NCI-H1417 treated with DMSO at 0.1 percent for 48 hours (cell line): Measurements from ENCODE around the gene FIZ1.
"Not testable (repeated sequence)": the region's sequence is repeated elsewhere in the genome, so short reads cannot be mapped to it uniquely, and the experiment has no call there.

Source experiments
- DNase-seq: peaks from one replicate; lab custom pipeline; 2025; lab: John Stamatoyannopoulos, UW

Gene FIZ1

DNA sequence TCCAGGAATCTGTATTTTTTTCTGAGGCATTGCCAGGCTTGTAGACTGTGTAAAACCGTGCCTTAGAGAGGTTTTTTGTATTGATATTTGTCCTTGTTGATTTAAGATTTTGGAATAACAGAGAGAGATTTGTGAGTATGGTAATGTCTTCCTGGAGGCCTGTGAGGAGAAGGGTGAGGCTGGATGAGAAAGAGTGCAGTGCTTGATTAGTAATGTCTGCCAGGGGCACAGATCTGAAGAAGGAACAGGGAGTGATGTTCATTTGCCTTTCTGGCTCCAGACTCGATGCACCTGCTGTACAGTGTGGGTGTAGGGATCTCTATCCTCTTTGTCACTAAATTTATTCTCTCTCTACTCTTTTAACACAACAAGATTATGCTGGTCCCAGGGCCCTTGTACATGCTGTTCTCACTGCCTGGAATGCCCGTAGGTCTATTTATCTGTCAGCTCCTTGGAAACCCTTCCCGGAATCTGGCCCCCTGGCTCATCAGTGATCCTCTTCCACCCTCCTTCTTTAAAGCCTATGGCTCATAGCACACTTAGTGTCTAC lies 4.2 kb downstream of the FIZ1 start:
- no peak for DNase-seq

DNA sequence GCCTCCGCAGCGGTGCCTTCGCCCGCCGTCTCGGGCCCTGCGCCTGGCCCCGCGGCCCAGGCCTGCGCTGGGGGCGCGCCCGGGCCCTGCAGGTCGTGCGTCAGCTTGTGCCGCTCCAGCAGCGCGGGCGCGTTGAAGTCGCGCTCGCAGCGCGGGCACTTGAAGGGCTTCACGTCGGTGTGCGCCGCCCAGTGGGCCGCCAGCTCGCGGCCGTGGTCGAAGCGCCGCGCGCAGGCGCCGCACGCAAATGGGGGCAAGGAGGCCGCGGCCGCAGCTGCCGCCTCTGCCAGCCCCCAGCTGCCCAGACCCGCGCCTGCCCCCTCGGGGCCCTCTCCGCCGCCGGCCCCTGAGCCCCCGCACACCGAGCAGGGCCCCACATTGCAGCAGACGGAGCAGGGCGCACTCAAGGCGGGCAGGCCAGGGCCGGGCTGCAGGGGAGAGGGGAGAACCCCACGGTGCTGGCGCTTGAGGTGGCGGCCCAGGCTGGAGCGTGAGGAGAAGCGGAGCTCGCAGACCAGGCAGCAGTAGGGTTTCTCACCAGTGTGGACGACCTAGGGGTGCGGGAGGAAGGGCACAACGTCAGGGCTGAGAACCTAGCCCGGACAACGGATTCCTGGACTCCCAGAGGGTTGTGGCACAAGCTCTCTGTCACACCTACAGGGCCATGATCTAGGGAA lies 6.1 kb downstream of the FIZ1 start:
- DNase-seq, result no peak

DNA sequence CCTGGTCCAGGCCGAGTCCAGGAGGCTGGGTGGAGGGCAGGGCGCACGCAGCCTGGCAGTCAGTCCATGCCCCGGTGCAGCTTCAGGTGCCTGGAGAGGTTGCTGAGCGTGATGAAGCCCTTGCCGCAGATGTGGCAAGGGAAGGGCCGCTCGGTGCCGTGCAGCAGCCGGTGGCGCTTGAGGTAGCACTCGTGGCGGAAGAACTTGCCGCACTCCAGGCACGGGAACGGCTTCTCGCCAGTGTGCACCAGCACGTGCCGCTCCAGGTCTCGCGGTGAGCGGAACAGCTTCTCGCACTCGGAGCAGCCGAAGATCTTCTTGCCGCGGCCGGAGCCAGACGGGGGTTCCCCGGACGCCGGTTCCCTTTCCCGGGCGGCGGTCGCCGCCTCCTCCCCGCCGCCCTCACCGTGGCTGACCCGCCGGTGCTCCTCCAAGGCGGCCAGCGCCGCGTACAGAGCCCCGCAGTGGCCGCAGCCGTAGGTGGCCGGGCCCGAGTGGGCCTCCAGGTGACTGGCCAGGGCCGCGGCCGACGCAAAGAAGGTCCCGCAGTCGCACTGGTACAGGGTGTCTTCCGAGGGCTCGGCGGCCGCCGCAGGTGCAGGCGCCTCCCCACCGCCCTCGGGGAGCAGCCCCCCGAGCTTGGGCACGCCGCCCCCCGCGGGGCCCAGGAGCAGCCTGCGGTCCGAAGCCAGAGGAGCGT lies 6.8 kb downstream of the FIZ1 start:
- no peak for DNase-seq

DNA sequence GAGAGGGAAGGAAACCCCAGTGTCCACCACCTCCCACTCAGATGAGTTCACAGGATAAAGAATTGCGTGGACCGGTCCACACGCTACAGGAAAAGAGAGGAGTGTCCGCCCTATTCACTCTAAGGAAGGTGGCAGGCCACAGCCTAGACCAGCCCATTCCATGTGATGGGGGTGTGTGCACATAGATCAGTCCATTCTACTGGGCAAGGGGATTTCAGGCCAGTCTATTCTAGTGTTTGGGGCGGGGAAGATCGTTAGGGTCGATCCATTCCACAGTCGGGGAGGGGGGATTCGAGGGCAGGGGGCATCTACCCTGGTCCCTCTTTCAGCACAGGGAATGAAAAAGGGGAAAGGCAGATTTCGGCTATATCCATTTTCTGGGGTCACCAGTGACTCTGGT lies 7.8 kb downstream of the FIZ1 start:
- DNase-seq, result no peak

DNA sequence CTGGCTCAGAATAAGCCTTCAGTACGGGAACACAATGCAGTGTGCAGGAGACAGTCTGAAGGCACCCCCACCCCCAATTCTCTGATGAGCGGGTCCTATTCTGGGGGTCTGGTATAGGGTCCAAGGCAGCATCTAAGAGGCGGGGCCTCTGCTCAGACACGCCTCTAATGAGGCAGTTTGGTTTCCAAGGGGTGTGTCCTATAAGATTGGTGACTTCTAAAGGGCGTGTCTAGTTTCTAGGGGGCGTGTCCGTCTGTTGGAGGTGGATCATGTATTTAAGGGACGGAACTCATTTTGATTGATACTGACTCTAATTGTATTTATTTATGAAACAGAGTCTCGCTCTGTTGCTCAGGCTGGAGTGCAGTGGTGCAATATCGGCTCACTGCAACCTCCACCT lies 8.7 kb downstream of the FIZ1 start:
- no peak for DNase-seq

DNA sequence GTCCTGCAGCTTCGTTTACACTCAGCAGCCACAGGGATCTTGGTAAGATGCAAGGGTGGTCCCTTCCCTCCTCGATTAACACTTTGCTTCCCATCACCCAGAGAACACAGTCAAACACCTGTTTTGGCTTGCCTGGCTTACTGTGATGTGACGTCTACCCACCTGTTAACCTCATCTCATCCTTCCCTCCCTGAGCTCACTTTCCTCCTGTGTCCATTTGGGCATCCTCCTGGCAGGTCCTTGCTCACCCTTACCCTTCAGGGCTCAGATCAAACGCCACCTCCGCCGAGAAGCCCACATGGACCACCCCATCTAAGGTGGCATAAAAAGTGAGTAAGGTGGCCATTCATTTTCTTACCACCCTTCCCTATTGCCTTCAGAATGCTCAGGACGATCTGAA lies 9.2 kb downstream of the FIZ1 start:
- no peak for DNase-seq

DNA sequence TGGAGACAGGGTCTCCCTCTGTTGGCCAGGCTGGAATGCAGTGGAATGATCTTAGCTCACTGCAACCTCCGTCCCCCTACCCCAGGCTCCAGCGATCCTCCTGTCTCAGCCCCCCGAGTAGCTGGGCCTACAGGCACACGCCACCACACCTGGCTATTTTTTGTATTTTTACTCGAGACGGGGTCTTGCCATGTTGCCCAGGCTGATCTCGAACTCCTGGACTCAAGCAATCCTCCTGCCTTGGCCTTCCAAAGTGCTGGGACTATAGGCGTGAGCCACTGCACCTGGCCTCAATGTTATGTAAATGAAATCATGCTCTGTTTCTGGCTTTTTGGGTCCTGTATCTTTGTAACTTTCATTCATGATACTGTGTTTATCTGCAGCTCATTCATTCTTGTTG lies 10.6 kb downstream of the FIZ1 start:
- DNase-seq, result no peak

DNA sequence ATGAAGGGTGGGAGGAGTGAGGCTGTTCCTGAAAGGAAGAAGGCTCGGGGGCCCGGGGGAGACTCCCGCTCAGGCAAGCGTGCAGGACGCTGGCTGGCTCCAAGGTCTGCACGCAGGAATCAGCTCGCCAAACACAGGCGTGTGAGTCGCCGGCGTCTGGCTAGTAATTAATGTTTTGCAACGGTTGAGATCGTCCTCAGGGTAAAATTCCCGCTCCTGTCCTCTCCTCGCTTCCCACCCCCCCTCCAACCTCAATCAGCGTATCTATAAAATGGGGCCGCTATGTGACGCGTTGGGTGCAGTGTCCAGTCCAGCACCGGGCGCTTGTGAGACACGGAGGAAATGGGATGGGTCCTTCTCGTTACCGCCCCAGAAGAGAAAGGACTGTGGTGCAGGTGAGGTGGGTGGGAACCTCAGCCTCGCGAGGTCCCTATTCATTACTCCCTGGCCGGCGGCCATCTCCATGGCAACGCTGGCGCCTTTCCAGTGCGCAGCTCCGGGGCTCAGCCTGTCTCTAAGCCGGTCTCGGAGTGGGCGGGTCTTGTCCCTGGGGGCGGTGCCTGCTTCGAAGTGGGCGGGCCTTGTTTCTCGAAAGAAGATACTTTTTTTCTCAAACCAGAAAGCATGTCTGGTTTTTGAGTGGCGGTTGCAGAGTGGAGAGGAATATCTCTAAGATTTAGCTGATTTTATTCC lies 12.2 kb downstream of the FIZ1 start:
- DNase-seq, result peak; percentile 82

DNA sequence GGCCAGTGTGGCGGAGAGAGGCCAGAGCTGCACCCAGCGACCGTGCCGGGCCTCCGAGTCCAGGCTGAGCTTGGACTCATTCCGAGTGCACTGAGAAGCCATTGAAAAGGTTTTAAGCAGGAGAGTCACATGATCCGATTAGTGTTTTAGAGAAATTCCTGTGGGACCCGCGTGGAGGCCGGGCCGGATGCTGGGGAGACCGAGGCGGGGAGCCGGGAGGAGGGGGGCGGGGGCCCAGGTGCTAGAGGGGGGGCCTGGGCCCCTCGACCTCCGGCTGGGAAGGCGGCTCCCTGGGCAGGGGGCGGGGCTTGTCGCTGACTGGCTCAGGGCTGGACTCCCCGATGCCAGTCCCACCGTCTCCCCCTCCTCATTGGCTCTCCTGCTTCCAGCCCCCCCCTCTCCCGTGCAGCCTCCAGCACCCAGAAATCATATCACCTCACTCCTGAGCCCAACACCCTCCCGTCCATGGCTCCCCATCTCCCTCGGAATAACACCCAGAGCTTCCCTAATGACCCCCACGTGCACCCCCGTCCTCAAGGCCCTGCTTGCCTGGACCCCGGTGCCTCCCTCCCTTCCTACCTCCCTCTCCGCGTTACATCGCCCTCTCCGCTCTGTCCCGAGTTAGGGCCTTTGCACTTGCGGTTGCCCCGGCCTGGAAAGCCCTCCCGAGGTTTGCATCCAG lies 13.5 kb downstream of the FIZ1 start:
- DNase-seq, result no peak

DNA sequence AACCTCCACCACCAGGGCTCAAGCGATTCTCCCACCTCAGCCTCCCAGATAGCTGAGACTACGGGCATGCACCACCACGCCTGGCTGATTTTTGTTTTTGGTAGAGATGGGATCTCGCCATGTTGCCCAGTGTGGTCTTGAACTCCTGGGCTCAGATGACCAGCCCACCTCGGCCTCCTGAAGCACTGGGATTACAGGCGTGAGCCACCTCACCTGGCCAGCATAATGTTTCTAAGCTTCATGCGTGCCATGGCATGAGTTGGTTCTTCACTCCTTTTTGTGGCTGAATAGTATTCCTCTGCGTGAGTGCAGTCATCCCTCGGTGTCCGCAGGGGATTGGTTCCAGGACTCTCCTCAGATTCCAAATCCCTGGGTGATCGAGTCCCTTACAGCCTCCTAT lies 14.4 kb downstream of the FIZ1 start:
- no peak for DNase-seq

DNA sequence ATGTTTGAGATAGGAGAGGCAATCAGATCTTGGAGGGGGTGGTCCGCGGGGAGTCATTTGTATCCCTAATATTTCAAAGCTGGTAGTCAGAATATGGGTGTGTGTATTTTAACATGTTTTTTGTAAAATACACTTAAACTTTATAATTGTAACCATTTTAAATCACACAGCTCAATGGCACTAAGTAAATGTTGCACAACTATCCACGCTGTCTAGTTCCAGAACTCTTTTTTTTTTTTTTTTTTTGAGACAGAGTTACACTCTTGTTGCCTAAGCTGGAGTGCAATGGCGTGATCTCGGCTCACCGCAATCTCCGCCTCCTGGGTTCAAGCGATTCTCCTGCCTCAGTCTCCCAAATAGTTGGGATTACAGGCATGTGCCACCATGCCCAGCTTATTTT lies 15.4 kb downstream of the FIZ1 start:
- DNase-seq, result not testable (repeated sequence)

DNA sequence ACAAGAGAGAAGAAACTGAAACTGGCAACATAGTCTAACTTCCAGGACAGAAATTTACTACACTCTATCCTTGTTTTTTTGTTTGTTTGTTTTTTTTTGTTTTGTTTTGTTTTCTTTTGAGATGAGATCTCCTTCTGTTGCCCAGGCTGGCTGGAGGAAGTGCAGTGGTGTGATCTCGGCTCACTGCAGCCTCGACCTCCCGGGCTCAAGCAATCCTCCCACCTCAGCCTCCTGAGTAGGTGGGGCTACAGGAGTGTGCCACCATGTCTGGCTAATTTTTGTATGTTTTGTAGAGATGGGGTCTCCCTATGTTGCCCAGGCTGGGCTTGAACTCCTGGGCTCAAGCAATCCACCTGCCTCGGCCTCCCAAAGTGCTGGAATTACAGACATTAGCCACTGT lies 17.0 kb downstream of the FIZ1 start:
- DNase-seq, result not testable (repeated sequence)

DNA sequence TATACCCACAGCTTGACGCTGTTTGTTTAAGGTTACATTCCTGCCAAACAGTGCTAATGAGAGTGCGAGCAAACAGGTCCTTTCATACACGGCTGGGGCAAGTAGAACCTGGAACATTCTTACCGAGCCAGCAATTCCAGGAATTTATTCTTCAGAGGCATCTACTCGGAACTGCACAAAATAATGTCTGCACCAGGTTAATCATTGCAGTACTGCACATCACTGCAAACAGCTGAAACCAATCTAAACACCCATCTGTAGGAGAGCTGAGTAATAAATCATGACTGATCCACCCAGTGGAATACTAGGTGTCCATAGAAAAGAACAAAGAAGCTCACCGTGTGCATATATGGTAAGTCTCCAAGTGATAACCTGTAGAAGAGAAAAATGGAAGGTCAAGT lies 17.5 kb downstream of the FIZ1 start:
- DNase-seq, result no peak

DNA sequence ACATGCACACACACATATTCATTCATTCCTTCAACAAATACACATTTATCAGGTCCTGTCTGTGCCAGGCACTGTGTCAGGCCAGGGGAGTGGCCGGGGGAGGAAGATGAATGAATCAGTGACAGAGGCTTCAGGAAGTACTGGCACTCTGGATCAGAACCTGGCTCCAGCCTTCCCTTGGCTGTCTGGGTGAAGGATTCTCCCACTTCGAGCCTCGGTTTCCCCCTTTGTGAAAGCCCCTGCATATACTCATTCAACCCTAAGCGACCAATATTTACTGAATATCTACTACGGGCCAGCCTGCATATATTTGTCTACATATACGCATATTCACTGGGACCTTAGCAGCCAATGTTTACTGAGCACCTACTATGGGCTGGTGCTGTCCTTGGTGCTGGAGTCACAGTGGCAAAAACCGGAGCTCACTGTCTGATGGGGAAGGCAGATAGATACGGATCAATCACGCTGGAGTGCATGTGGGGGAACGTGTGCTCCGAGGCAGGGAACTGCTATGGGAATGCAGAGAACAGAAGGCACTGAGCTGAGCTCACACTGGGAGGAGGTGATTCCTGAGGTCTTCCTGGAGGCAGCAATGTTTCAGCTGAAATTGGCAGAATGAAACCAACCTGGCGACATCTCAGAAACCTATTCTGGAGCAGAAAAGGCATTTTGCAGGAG lies 18.0 kb downstream of the FIZ1 start:
- DNase-seq, result no peak

DNA sequence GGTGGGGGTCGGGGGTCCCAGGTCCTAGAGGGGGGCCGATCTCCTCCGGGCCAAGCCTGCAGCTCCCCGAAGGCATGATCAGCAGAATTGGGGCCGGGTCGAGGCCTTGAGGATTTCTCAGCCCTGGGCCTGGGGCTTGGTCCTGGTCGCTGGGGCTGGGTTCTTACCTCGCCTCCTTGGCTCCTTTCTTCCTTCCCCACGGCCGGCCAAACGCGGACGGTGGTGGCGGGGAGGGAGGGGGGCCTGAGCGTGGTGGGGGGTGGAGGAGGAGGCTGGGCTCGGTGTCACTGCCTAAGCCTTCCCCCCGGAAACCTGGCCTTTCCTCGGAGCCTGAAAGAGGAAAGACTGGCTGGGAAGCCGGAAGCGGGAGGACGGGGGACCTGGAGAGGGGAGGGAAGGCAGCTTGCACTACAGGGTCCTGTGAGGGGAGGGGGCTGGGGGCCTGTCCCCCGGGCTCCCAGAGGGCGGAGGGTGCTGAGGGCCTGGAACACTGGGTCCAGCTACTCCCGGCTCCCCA lies 18.6 kb downstream of the FIZ1 start, which contains the start of gene ZNF579:
TSS of gene ZNF579 (minus strand) at position 221 of the 517 bp plus-strand sequence. CDS start 1,209 bp downstream, outside the sequence.
- DNase-seq, result peak; percentile 25

DNA sequence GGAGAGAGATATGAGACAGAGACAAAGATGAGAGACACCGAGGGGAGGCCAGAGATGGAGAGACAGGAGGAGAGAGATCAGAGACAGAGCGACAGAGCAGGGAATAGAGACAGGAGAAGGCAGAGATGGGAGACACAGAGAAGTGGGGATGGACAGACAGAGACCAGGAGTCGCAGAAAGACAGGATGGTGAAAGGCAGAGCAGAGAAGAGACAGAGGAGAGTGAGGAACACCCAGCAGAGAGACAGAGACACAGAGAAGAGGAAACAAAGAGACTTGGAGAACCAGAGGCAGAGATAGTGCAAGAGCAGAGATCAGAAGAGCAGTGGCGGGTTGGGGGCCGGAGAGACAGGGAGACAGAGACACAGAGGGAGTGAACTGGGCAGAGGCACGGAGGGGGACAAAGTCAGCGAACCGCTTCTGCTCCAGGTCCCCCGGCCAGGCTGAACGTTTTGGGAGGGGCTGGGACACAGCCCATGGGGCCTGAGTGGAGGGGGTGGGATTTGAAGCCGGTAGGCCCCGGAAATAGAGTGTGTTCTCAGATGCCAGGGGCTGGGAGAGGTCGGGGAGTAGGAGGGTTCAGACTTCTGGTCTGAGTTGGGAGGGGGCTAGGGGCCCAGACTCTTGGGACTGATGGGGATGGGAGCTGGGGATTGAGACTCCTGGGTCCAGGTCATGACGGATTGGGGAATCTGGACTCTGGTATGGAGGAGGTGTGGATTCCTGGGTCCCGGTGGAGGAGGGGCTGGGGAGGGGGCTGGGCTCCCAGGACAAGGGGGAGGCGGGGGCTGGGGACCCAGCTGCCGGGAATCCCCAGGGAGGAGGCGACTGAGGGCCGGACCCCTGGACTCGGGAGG lies 19.3 kb downstream of the FIZ1 start:
- no peak for DNase-seq

DNA sequence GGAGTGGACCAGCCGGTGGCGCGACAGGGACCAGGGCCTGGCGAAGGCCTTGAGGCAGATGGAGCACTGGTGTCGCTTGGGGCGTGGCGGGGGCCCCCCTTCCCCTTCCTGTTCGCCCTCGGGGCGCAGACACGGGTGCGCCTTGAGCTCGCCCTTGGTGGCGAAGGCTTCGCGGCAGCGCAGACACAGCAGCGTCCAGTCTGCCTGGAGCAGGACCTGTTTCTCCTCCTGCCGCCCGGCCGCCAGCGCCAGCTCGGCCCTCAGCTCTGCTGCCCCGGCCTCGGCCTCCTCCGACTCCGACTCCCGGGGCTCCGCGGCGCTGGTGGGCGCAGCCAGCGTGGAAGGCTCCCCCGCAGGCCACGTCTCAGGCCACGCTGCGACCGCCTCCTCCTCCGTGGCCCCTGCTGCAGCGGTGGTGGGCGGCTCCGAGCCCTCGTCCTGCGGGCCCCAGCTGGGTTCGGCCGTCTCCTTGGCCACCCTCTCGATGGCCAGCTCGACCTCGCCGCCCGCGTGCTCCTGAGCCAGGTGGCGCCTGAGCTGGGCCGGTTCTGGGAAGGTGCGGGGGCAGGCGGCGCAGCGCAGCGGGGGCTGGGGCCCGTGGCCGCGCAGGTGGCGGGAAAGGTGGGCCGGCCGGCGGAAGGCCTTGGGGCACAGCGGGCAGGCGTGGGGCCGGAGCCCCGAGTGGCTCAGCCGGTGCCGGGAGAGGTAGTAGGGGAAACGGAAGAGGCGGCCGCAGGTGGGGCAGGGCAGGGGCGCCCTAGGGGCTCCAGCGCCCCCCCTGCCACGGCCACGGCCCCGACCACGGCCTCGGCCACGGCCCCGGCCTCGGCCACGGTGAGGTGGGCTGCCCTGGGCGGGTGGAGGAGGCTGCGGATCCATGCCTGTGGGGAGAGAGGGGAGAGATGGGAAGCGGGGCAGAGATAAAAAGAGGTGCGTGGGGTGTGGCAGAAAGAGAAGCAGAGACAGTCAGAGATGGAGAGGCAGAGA lies 20.3 kb downstream of the FIZ1 start:
- no peak for DNase-seq

DNA sequence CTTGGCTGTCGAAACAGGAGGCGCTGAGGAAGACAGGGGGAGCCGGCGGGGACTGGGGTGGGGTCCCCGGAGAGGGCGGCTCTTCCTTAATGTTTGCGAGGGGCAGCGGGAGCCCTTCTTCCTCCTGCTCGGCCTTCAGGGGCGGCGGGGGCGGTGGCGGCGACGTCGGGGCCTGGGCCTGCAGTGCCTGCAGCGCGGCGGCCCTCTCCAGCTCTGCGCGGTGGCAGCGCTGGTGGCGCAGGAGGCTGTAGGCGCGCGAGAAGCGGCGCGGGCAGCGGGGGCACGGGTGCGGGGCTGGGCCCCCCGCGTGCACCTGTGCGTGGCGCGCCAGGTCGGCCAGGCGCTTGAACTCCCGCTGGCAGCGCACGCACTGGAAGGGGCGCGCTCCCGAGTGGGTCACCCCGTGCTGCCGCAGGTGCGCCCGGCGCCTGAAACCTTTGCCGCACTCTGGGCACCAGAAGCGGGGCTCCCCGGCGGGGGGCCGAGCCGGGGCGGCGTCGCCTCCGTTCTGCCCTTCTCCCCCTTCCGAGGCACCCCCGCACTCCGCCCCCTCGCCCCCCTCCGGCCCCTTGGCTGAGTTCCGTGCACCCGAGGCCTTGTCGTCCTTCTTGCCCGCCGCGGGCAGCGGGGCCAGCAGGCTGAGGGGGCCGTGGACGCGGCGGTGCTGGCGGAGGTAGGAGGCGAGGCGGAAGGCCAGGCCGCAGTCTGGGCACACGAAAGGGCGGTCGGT lies 21.1 kb downstream of the FIZ1 start:
- DNase-seq, result no peak

DNA sequence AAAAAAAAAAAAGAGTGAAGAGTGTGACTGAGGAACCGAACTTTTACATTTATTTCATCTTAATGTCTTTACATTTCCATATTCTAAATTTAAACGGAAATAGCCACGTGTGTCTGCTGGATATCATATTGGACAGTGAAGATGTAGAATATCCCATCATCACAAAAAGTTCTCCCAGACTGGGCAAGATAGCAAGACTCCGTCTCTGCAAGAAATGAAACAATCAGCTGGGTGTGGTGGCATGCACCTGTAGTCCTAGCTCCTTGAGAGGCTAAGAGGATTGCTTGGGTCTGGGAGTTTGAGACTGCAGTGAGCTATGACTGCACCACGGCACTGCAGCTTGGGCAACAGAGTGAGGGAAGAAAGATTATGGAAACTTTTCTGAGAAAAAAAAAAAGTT lies 22.6 kb downstream of the FIZ1 start:
- DNase-seq, result no peak
